CD4-positive, alpha-beta T cell treated with Interleukin-17A for 4 hours (primary cell): ENCODE data around the gene HES3.

ENCODE experiments used
- DNase-seq: peaks from one replicate; pipeline ENCODE4 v3.0.0-alpha.2; 2020; ENCODE audit warnings: mixed read lengths

Gene HES3

GRCh38 chr1:6265151-6265550, 21.2 kb downstream of the HES3 start:
- DNase-seq, result no peak

GRCh38 chr1:6266641-6267040, 22.7 kb downstream of the HES3 start:
- no peak for DNase-seq

GRCh38 chr1:6267686-6268322, 23.8 kb downstream of the HES3 start:
- no peak for DNase-seq

DNA sequence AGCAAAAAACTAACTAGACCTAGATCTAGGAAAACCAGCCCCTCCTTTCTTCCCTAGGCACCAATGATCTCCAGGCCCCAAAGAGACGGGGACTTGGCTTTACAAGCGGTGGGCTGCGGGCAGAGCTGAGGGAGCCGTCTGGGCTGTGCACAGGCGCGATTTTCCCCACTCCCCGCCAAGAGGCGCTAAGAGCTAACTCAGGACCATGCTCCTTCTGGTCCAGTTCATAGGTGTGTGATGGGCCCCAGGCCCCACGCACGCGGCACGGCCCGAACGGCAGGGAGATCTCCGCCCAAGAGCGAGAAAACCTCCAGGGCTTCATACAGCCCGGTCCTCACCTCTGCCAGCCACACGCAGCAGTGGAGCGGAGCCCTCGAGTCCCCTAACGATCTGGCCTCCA, 24.4 kb downstream of the HES3 start:
- no peak for DNase-seq

DNA sequence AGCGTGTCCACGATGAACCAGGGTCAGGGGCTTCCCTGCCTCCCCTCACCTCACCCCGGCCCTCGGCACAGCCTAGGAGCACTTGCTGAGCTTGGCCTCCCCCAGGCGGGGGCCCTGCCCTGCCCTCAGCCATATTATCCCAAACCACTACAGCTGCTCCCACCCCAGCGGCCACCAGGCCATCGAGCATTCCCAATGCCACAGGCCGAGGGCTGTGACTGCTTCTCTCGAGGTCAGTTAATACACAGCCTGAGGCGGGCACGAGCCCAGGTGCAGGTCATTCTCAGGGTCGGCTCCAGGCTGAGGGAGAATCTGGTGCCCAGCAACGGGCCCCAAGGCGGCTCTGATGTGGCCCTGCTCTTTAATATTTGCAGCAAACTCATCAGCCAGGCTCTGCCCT, 25.3 kb downstream of the HES3 start:
- no peak for DNase-seq

GRCh38 chr1:6269720-6270400, 25.9 kb downstream of the HES3 start:
- no peak for DNase-seq

DNA sequence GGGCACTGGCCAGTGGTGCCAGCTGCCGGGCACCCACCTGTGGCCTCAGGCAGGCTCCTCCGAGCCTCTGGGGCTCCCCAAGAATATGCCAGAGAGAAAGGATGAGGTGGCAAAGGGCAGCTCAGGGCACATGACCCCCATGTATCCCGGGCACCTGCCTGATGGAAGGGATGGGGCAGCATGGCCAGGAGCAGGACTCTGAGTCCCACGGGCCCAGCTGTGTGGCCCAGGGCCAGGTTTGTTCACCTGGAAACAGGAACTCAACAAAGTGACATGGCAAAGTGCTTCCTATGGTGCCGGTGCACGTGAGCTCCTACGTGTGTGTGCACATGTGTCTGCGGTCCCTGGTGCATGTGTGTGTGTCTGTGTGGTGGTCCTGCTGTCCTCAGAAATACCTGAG, 26.4 kb downstream of the HES3 start:
- DNase-seq, result no peak

DNA sequence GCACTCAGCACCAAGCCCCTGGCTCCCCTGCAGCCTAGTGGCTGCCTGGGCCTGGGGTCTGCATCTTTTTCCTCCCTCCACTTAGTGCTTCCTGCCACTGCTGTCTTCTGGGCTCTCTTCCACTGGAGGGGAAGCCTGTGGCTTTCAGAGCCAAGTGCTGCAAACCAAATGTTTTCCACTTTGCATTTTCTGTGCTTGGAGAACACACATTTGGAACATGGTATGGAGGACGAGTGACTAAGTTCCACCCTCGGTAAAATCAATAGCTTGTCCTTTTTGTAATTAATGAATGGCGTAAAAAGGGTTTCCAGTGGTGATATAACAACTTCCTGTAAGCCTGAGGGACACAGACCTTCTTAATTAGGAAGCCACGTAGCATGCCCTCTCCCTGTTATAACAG, 27.0 kb downstream of the HES3 start:
- no peak for DNase-seq

GRCh38 chr1:6271554-6271953, 27.6 kb downstream of the HES3 start:
- DNase-seq, result no peak

DNA sequence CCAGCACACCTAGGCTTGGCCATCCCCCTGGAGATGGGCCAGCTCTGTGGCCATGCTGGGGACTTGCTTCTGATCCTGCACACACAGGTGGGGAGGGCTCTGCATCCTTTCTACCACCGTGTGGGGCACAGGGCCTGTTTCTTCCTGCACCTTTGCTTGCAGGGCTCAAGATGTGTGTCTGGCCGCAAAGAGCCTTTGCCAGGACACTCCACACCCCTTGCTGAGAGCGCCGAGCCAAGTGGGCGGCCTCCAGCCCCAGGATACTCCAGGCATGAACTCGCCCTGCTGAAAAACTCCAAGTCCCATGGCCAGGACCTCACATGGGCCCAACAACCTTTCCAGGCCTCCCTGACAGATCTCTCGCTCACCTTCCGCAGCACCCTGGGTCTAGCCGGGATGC, 28.5 kb downstream of the HES3 start:
- no peak for DNase-seq

DNA sequence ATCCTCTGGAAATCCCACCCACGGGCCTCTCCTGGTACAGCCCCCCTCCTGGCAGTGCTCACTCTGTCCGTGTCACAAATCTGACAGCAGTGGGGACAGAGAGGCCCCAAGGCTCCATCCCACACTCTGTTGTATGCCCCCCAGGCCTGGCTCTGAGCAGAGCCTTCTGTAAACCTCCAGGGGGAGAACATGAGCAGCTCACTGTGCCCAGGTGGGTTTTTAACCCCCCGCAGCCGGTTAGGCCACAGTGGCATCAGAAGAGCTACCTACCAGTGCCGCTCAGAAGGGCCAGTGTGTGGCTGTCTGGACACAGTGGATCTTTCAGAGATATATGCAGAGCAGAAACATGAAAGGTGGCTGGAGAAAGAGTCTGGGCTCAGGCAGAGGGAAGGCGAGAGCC, 28.9 kb downstream of the HES3 start:
- DNase-seq, result no peak

DNA sequence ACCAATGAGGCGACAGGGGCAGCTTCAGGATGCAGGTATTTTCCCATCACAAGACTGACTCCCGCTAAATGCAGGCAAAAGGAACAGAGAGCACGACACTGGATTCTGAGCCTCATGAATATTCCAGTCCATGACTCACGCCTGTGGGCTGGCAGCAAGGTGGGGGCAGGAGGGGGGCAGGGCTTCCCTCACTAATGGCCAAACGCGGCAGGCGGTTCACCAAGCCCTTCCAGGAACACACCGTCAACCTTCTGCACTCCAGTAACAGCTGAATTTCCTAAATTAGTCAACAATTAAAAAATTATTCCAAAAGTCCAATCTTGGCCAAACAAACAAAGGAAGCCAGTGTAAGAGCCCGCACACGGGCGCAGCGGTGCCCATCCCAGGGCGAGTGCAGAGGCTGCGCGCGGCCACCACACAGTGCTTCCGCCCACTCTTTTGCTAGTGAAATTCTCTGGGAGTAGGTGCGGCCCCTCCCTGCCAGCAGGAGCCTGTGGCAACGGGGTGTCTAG, 29.5 kb downstream of the HES3 start:
- DNase-seq, result no peak

DNA sequence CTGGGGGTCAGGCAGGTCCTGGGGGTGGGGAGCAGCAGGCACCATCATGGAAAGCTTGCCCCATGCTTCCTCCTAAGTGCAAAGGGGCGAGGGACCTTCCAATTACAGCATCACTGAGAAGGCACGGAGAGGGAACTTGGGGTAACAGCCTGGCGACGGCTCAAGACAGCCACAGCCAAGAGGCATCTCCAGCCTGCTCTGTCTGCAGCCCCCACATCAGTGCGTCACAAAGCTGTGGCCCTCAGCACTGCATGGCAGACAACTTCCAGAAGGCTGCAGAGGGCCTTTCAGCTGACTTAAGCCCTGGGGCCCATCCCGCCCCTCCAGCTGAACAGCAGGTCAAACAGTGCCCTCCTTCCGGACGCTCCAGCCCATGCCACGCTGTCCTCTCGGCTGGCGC, 30.1 kb downstream of the HES3 start:
- DNase-seq, result no peak

DNA sequence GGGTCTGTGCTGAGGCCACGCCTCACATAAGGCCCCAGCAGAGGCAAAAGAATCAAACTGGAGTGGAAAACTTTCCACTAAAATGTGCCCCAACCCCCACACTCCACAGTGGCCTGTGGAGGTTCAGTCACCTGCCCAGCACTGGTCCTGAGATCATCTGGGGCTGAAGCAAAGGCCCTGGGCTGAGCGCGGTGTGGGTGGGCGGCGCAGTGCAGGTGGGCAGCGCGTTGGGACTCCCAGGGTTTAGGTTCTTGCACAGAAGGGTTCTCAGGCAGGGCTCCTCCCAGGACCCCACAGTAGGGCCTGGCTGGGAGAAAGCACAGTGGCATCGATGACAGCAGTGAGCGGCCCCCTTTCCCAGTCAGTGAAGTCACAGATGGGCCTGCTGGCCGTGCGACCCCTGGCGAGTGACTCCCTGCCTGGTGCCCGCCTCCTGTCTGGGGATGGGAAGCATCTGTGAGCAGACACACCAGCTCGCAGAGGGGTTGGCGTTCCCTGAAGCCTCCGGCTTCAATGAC, 30.7 kb downstream of the HES3 start:
- DNase-seq, result no peak

- DNase-seq, result no peak
Measured at GRCh38 chr1:6275826-6276782, 32.1 kb downstream of the HES3 start.

DNA sequence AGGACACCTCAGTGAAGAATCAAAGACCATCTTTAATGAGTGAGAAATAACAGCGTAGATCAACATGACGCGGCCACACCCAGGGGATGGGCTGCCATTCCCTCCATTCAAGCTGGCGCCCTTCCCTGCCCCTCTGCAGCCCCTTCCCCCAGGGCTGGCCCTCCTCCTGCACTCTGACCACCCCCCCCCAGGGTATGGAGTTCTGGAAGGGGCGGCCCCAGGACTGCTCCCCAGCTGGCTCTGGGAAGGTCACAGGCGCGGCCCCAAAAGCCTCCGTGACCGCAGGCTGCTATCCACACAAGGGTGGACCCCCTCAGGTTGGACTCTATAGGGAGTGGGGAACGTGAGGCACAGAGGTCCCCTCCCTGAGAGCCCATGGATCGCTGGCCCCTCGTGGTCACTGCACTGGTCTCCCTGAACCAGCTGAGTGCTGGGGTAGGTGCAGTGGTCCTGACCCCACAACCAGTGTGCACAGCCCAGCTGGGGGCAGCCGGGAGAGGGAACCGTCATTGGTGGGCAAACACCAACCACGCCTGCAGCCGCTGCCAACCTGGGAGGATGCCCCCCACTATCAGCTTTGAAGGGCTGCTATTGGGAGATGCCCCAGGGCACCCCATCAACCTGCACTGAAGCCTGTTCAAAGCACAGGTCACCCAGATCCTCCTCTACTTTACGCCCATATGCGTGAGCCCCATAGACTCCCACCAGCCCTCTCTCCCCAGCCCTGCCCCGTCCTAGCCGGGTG, 33.0 kb downstream of the HES3 start:
- no peak for DNase-seq

DNA sequence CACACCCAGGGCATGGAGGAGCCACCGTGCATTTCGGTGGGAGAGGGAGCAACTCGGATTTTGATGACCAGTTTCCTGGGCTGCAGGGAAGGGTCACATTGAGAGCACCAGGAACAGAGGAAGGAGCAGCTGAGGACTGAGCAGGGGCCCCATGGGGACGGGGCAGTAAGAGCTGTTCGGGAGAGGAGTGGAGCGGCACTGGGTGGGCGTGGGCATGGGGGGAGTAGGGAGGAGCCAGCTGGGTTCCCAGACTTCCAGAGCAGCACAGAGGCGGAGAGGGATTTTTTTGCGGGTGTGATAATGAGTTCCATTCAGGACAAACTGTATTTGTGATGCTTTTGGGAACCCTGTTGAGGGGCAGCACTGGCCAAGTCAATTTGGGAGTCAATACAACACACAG, 34.3 kb downstream of the HES3 start:
- no peak for DNase-seq

GRCh38 chr1:6279066-6279465, 35.1 kb downstream of the HES3 start:
- DNase-seq, result no peak

- no peak for DNase-seq
Measured at GRCh38 chr1:6279613-6280383, 35.8 kb downstream of the HES3 start.

DNA sequence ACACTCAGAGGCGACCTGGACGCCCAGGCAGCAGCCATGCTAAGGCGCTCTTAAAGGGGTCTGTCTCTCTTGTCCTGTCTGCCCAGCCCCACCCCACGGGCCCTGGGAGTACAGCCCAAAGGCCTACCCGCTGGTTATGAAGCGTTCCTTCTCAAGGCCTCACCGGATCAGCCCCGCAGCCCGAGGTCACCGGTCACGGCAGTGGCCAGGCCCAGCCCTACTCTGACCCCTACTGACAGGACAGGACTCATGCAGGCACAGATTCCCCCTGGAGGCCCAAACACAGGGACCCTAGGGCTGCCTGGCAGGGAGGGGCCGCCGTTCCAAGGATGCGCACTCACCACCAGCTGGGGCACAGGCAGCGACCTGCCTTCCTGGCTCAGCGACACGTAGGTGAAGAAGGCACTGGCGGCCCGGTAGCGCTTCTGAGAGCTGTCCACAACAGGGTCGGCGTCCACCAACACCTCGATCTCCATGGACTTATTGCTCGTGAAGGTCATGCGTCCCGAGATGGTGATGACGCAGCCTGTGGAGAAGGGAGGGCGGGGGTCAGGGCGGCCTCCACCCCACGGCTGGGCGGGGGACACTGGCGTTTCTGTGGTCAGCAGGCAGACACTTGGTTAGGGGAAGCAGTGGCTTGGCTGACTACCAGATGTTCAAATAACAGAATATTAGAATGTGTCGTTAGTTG, 36.9 kb downstream of the HES3 start:
- no peak for DNase-seq
